ENCODE results near the gene TAS2R42.

Gene TAS2R42

DNA sequence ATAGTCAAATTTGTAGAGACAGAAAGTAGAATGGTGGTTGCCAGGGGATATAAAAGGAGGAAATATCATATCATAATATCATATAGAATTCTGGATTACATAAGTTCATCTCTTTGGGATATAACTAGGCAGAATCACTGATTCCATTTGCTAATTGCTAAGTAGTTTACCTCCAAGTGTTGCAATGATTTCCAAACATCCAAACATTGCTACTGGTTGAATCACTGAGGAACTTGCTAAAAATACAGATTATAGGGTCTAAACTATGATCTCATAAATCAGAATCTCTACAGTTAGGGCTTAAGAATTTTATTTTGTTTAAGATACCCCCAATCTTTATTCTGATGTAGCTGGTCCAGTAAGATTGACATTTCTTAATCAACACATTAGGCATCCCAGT is 16.1 kb upstream of the TAS2R42 start:
- TF ChIP-seq, protein P1, sequence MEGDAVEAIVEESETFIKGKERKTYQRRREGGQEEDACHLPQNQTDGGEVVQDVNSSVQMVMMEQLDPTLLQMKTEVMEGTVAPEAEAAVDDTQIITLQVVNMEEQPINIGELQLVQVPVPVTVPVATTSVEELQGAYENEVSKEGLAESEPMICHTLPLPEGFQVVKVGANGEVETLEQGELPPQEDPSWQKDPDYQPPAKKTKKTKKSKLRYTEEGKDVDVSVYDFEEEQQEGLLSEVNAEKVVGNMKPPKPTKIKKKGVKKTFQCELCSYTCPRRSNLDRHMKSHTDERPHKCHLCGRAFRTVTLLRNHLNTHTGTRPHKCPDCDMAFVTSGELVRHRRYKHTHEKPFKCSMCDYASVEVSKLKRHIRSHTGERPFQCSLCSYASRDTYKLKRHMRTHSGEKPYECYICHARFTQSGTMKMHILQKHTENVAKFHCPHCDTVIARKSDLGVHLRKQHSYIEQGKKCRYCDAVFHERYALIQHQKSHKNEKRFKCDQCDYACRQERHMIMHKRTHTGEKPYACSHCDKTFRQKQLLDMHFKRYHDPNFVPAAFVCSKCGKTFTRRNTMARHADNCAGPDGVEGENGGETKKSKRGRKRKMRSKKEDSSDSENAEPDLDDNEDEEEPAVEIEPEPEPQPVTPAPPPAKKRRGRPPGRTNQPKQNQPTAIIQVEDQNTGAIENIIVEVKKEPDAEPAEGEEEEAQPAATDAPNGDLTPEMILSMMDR (IDR thresholded peaks at IDR 0.05; ENCODE audit: insufficient read depth, low read length, missing control alignments), result no peak
- CTCF ChIA-PET, result no interaction called here
- DNase-seq (ENCODE audit: low read depth, low spot score), result no peak

DNA sequence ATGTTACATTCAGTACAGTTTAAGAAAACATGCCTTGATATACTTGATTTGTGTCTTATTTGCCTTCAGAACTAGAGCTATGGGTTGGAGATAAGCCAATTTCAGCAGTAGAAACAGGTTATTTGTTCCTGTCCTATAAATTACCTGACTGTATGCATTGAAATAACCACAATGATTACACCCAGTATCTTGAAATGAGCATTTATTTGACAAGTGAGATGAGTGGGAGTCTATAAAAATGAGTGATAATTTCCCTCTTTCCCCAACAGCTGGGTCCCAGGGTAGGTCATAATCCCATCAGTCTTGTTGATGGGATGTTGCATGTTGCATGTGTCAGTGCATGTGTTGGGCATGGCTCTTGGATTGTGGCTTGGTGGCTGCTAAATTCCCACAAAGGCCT is 3.7 kb downstream of the TAS2R42 start:
- TF ChIP-seq, protein P1 (IDR thresholded peaks at IDR 0.05; ENCODE audit: insufficient read depth, low read length, missing control alignments), result no peak
- CTCF ChIA-PET, result no interaction called here
- POLR2A ChIA-PET, result no interaction called here
- DNase-seq (ENCODE audit: low read depth, low spot score), result no peak
- H3K4me3 ChIP-seq (ENCODE audit: low read depth, low read length), result no peak overlapping the region

More for the DNA sequence above, 16.1 kb upstream of the TAS2R42 start:
- POLR2A ChIA-PET, result no interaction called here
- no peak overlapping the region for H3K4me3 ChIP-seq (ENCODE audit: low read depth, low read length)

DNA sequence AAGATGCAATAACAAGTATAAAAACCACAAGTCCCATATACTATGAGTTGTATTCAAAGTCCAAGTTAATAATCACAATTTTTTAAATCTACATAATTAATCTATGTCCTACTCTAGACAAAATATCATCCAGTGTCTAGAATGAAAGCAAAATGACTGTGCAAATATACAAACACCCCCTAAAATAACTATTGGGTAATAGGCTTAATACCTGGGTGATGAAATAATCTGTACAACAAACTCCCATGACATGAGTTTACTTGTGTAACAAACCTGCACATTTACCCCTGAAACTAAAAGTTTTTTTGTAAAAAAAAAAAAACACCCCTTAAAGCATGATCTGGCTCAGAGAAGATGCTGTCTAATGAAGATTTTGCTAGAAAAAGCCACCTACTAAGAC is 4.2 kb downstream of the TAS2R42 start:
- CTCF ChIA-PET, result no interaction called here

DNA sequence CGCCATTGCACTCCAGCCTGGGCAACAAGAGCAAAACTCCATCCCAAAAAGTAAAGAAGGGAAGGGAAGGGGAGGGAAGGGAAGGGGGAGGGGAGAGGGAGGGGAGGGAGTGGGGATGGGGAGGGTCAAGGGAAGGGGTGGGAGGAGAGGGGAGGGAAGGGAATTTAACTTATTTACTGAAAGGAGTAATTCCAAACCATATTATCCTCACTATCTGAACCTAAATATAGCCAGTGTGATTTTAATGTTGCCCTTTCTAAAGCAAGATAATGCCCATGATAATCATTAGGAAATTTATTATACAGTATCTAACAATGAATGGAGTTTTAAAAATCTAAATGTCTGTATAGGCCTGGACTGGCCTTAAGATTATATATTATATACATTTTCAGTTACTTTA is 8.5 kb downstream of the TAS2R42 start:
- TF ChIP-seq, protein P1 (IDR thresholded peaks at IDR 0.05; ENCODE audit: insufficient read depth, low read length, missing control alignments), result no peak
- no peak overlapping the region for H3K4me3 ChIP-seq (ENCODE audit: low read depth, low read length)
- ChIA-PET POLR2A (no interaction called here), CTCF (no interaction called here)
- DNase-seq (ENCODE audit: low read depth, low spot score), result no peak

More for the DNA sequence above, 4.2 kb downstream of the TAS2R42 start:
- no peak overlapping the region for H3K4me3 ChIP-seq (ENCODE audit: low read depth, low read length)
- no peak for DNase-seq (ENCODE audit: low read depth, low spot score)
- POLR2A ChIA-PET, result no interaction called here
- TF ChIP-seq, protein P1 (IDR thresholded peaks at IDR 0.05; ENCODE audit: insufficient read depth, low read length, missing control alignments), result no peak

DNA sequence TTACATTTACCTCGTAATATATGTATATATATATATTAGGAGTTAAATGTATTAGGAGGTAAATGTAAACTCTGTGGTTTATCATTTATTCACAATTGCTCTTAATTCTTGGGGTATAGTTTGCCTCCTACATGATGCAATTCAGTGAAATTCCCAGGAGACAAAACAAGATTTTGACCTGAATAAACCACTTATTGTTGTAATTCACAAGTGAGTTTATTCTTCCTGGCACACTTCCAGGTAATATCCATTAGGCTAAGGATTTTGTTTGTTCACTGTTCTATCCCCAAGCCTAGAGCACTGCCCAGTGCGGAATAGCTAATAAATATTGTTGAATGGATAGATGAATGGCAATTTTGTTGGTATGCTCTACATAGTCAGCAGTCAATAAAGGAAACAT is 12.7 kb downstream of the TAS2R42 start:
- H3K4me3 ChIP-seq (ENCODE audit: low read depth, low read length), result no peak overlapping the region
- ChIA-PET CTCF (interaction anchor here (1.1 kb wide), 1 partner anchor 424 kb away, joined by 3 read pairs; no protein-coding TSS in a partner anchor), POLR2A (no interaction called here)
- no peak for DNase-seq (ENCODE audit: low read depth, low spot score)
- TF ChIP-seq, protein P1 (IDR thresholded peaks at IDR 0.05; ENCODE audit: insufficient read depth, low read length, missing control alignments), result no peak

GRCh38 chr12:11171969-11172675 is 14.6 kb downstream of the TAS2R42 start:
- no peak for DNase-seq (ENCODE audit: low read depth, low spot score)
- TF ChIP-seq, protein P1 (IDR thresholded peaks at IDR 0.05; ENCODE audit: insufficient read depth, low read length, missing control alignments), result no peak
- H3K4me3 ChIP-seq (ENCODE audit: low read depth, low read length), result peak overlapping the region; percentile 90
- CTCF ChIA-PET, result interaction anchor here (1.0 to 2.6 kb wide), 9 partner anchors 12 to 422 kb away, joined by 3 to 8 read pairs (median 4); no protein-coding TSS in a partner anchor
- POLR2A ChIA-PET, result interaction anchor here (0.6 to 1.8 kb wide), 4 partner anchors 9 to 23 kb away, joined by 3 to 13 read pairs (median 5); no protein-coding TSS in a partner anchor
